ENCODE measurements around the gene POPDC3.

Gene POPDC3

GRCh38 chr6:105151644-105152043 lies 28.2 kb downstream of the POPDC3 start:
- no peak for DNase-seq (ENCODE audit: low spot score)

- DNase-seq (ENCODE audit: low spot score), result no peak
Measured at GRCh38 chr6:105138141-105138540, 41.7 kb downstream of the POPDC3 start.

GRCh38 chr6:105137388-105137787 lies 42.4 kb downstream of the POPDC3 start:
- DNase-seq (ENCODE audit: low spot score), result peak; percentile 34

GRCh38 chr6:105136431-105137350 lies 43.1 kb downstream of the POPDC3 start:
- peak; percentile 93 for DNase-seq (ENCODE audit: low spot score)

- peak; percentile 49 for DNase-seq (ENCODE audit: low spot score)
Measured at GRCh38 chr6:105135907-105136430, 43.8 kb downstream of the POPDC3 start.

- peak; percentile 29 for DNase-seq (ENCODE audit: low spot score)
Measured at GRCh38 chr6:105135056-105135455, 44.8 kb downstream of the POPDC3 start.

GRCh38 chr6:105122717-105123116 lies 57.1 kb downstream of the POPDC3 start:
- no peak for DNase-seq (ENCODE audit: low spot score)

- DNase-seq (ENCODE audit: low spot score), result no peak
Measured at GRCh38 chr6:105121981-105122380, 57.8 kb downstream of the POPDC3 start.

- no peak for DNase-seq (ENCODE audit: low spot score)
Measured at GRCh38 chr6:105120570-105120969, 59.2 kb downstream of the POPDC3 start.

GRCh38 chr6:105116150-105116549 lies 63.7 kb downstream of the POPDC3 start:
- no peak for DNase-seq (ENCODE audit: low spot score)

- no peak for DNase-seq (ENCODE audit: low spot score)
Measured at GRCh38 chr6:105113422-105113821, 66.4 kb downstream of the POPDC3 start.

GRCh38 chr6:105112577-105112976 lies 67.2 kb downstream of the POPDC3 start:
- no peak for DNase-seq (ENCODE audit: low spot score)

- no peak for DNase-seq (ENCODE audit: low spot score)
Measured at GRCh38 chr6:105111871-105112270, 67.9 kb downstream of the POPDC3 start.

GRCh38 chr6:105111105-105111504 lies 68.7 kb downstream of the POPDC3 start:
- DNase-seq (ENCODE audit: low spot score), result no peak

GRCh38 chr6:105109955-105110895 lies 69.6 kb downstream of the POPDC3 start:
- no peak for DNase-seq (ENCODE audit: low spot score)

GRCh38 chr6:105108631-105109262 lies 71.1 kb downstream of the POPDC3 start:
- no peak for DNase-seq (ENCODE audit: low spot score)

Data from AG08396 (cell line).